Measurements from ENCODE around the gene ABHD13. TPM values are rescaled to one million over a fixed set of nuclear protein-coding genes. Genes with fewer than 3 reads are reported as not detected.

Gene ABHD13
- 5.9 and 11.7 TPM in 2 replicates for total RNA-seq

GRCh38 chr13:108218044-108218974, at the start of gene ABHD13:
ABHD13 (plus strand) TSS chr13:108218392; CDS start chr13:108229219, 10,827 bp downstream.

GRCh38 chr13:108215436-108215835, 2.8 kb upstream of the ABHD13 start, which contains the start of gene LIG4:
LIG4 (minus strand) TSS chr13:108215536; CDS start chr13:108211268, 4,268 bp downstream.

GRCh38 chr13:108269601-108270328, 51.6 kb downstream of the ABHD13 start, which contains the start of gene TNFSF13B:
TNFSF13B (plus strand) TSS chr13:108269718; CDS start chr13:108269896, 178 bp downstream.

Other genes starting within 250 kb of the ABHD13 start
- 10.5 and 14.5 TPM in 2 replicates for gene LIG4, start 2.9 kb upstream of the ABHD13 start, total RNA-seq
- 0.86 and 8.1 TPM in 2 replicates for gene TNFSF13B, start 51.3 kb downstream of the ABHD13 start, total RNA-seq

Data from placental pericyte (primary cell).